HG03159 (cell line): ENCODE data around the gene SH3PXD2B.
A peak's percentile ranks its signal among the peaks of the same experiment; 100 is the strongest.
"Not testable (repeated sequence)": the region's sequence is repeated elsewhere in the genome, so short reads cannot be mapped to it uniquely, and the experiment has no call there.

Source experiments
- ATAC-seq: cut with Tn5 transposase; IDR thresholded peaks from one replicate; pipeline ENCODE4 v1.9.1; 2021; ENCODE audit warnings: mild to moderate bottlenecking, moderate library complexity; ENCODE audit not compliant: unreplicated experiment

SH3PXD2B gene

DNA sequence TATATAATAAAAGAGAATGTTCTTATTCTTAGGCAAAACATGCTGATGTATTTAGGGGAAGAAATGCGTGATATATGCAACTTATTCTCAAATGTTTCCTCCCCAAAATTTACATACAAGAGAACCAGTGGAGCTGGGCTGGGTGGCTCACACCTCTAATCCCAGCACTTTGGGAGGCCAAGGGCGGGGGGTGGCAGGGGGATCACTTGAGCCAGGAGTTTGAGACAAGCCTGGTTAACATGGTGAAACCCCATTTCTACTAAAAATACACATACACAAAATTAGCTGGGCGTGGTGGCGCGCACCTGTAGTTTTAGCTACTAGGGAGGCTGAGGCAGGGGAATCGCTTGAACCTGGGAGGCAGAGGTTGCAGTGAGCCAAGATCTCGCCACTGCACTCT lies 143.3 kb downstream of the SH3PXD2B start:
- ATAC-seq = no peak

DNA sequence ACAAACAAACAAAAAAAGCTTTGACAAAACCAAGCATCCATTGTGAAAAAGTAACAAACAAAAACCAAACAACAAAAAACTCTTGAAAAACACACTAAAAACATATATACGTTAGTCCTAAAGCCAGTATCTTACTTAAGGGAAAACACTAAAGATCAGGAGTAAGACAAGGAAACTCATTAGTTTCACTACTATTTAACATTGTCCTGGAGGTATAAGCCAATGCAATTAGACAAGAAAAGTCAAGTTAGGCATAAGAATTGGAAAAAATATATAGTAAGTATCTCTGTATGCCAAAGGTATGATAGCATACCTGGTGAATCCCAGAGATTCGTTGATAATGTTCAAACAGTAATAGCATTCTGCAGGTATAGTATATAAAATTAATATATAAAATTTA lies 148.9 kb downstream of the SH3PXD2B start:
- ATAC-seq = no peak

DNA sequence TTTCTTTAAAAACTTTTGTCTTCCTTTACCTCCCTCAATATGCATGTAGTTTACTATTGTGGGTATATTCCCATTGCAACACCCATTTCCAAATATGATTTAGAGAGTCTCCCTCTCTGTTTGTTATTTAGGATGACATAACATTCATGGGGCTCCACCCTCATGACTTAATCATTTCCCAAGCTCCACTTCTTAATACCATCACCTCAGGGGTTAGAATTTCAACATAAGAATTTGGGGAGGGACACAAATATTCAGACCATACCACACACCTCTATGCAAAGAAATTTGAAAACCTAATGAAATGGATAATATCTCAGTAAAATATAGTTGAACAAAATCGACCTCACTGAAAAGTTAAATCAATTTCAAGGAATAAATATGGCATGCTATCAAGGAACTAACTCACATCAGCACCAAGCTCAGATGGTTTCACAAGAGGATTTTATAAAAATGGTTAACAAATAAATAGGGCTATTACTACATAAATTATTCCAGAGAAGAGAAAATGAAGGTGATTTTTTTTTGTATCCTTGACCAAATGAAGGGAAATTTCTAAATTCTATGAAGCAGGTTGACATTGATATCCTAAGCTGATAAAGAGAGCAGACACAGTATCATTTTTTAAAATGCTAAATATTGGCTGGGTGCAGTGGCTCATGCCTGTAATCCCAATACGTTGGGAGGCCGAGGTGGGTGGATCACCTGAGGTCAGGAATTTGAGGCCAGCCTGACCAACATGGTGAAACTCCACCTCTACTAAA lies 150.6 kb downstream of the SH3PXD2B start:
- ATAC-seq = no peak

DNA sequence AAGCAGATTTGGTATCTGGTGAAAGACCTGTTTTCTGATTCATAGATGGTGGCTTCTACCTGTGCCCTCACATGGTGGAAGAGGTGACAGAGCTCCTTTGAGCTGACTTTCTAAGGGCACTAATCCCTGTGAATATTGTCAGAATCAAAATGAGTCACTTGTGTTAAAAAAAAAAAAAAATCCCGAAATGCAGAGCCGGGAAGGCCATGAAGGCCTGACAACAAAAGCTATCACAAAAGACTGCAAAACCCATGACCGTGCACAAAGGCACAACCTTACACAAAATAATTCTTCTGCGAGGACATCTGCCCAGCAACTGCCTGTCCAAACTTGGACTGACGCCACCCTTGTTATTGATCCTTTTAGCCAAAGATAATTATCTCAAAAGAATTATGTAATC lies 151.2 kb downstream of the SH3PXD2B start:
- ATAC-seq = no peak

DNA sequence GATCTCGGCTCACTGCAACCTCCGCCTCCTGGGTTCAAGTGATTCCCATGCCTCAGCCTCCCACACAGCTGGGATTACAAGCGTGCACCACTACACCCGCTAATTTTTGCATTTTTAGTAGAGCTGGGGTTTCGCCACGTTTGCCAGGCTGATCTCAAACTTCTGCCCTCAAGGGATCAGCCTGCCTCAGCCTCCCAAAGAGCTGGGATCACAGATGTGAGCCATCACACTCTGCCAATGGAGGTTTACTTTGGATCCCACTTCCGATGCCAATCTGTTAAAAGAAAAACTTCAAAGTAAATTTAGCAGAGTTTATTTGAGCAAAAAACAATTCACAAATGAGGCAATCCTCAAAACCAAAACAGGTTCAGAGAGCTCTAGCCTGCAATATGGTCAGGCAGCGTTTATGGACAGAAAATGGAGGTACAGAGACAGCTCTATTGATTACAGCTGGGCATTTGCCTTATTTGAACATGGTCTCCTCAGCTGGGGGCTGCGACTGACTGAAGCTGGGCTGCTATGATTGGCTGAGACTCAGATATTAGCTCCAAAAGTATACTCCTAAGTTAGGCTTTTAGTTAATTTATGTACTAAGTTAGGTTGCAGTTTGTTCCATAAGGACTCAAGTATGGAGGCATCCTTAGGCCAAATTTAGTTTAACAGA lies 152.1 kb downstream of the SH3PXD2B start:
- no peak for ATAC-seq

DNA sequence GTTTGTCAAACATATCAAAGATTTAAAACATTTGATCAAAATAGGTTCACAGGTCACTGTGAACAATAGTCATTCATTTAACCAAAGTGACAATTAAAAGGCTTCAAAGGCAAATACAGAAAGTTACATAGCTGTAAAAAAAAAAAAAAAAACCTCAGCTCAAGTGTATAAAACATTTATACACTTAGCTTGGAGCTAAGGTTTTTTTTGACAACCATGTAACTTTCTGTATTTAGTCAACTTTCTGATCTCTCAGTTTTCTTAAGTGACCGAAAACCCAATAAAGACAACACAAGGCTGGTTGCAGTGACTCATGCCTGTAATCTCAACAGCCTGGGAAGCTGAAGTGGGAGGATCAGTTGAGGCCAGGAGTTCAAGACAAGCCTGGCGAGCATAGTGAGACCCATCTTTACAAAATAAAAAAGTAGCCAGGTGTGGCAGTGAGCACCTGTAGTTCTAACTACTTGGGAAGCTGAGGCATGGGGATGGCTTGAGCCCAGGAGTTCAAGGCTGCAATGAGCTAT lies 154.3 kb downstream of the SH3PXD2B start:
- ATAC-seq = no peak

DNA sequence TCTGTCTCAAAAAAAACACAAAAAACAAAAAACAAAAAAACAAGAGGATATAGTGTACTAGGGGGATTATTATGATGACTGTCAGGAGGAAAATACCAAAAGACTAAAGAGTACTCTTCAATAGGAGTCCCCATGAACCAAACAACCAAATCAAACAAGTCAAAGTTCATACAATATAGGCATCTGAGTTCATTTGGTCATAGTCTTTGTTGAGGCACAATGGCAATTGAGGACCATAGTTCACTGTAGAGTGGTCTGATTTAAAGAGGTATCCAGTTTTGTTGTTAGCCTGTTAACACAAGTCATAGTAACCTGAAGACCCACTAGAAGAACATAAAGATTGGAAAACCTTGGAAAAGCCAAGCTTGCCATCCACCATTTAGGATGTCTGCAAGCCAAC lies 159.5 kb downstream of the SH3PXD2B start:
- no peak for ATAC-seq

DNA sequence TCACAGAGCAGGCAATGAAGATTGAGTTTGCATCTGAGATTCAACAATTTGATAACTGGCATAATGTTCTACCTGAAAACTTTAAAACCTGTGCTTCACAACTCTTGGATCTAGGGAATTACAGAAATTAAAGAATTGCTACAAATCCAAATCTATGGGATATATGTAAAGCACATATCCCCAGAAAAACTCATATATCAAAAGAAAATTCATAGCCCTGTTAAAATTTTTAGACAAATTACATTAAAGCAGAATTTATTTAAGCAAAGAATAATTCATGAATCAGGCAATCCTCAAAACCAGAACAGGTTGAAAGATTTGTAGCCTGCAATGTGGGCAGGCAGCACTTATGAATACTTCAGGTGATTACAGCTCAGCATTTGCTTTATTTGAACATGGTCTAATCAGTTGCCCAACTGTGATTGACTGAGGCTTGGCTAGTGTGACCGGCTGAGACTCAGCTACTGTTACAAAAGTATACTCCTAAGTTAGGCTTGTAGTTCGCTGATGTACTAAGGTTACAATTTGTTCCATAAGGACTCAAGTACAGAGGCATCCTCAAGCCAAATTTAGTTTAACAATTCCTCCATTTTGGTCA lies 160.5 kb downstream of the SH3PXD2B start:
- ATAC-seq = no peak

DNA sequence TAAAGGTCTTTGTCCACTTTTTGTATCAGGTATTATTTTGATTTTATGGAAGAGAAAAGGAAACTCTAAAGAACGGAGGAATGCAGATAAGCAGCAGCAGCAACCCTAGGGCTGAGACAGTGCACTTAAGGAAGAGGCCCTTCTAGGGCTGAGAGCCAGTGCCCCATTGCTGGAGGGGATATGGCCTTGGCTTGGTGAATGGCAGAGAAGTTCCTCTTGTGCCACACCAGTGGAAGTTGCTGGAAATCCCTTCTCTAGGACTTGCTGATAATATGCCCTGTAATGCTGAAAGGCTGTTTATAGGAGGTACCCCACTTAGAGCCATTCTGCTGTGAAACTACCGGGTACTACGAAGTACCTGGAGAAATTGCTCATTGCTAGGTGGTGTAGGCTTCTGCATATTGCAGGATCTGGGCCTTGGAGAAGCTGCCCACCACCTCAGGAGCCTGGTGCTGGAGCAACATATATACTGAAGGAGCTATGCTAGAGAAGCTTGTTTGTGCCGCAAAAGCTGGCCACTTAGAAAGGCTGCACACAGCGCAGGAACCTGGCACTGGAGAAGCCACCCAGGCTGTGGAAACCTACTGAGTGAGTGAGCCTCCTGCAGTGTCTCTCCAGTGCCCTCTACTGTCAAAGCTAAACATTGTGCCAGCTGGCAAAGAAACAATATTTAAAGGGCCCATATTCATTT lies 161.1 kb downstream of the SH3PXD2B start:
- peak; percentile 85 for ATAC-seq

DNA sequence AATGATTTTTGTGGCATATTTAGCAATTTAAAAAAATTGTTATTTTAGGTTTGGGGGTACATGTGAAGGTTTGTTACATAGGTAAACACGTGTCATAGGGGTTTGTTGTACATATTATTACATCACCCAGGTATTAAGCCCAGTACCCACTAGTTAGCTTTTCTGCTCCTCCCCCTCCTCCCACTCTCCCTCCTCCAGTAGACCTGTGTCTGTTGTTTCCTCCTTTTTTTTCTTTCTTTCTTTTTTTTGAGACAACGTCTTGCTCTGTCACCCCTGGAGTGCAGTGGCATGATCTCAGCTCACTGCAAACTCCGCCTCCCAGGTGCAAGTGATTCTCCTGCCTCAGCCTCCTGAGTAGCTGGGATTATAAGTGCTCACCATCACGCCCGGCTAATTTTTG lies 162.5 kb downstream of the SH3PXD2B start:
- ATAC-seq = not testable (repeated sequence)

DNA sequence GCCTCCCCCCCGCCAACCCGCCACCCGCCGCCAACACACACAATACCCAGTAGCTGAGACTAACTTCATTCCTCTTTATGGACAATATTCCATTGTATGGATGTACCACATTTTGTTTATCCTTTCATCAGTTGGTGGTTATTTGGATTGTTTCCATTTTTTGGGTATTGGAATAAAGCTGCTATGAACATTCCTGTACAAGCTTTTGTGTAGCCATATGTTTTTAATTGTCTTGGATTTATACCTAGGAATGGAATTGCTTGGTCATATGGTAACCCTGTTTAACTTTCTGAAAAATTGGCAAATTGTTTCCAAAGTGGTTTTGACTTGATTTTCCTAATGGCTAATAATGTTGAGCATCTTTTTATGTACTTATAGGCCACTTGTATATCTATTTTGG lies 165.9 kb downstream of the SH3PXD2B start:
- no peak for ATAC-seq

DNA sequence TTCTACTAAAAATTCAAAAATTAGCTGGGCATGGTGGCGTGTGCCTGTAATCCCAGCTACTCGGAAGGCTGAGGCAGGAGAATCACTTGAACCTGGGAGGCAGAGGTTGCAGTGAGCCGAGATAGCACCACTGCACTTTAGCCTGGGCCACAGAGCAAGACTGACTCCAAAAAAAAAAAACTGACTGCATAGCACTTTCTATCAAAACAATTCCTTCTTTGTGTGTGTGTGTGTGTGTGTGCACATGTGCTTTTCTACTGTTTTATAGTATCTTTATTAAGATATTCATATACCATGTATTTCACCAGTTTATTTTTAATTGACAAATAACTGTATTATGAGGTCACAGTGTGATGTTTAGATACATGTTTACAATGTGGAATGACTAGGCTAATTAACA lies 167.2 kb downstream of the SH3PXD2B start:
- not testable (repeated sequence) for ATAC-seq

DNA sequence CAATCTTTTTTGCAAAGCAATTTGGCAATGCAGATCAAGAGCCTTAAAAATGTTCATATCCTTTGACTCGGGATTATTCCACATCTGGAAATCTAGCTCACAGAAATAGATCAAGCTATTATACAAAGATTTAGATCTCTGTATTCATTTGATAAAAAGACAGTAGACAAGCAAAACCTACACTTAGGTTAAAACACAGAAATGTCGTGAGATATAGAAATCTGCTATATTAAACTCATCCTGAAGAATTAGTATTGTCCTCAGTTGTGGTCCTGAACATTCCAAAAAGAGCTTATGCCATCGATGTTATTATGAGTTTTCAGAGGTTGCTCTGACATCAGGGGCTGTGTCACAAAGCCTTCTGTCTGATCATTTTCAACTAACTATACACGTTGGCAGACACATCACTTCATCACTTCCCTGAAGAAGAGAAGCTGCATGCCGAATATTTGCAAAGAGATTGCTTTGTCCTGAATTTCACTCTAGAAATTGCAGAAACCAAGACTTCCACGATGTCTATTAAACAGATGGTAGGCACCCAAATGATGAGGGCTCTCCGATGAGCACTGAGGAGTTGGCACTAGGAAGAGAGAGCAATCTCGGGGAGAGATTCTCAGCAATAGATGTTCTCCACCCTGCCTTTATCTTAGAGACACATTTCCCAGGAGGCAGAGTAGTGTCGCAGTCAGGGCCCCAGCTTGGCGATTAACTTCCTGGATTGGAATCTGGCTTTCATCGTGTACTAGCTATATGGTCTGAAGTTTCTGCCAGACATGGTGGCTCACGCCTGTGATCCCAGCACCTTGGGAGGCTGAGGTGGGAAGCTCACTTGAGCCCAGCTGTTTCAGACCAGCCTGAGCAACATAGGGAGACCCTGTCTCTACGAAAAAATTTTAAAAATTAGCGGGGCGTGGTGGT lies 168.8 kb downstream of the SH3PXD2B start:
- ATAC-seq = no peak

DNA sequence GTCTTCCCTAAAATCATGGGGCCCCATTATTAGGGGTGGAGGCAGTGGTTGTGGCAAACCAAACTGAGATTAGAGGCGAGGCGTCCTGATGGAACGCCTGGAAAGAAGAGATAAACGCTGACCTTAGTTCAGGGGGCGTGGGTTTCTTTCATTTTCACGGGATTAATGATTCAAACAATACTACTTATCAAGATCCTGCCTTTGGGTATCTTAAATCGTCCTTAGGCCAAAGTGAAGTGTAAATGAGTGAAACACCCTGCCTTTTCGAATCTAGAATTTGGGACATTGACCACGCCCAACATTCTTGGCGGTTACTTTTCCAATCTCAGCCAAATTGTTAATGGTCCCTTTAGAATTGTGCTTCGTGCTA lies 169.7 kb downstream of the SH3PXD2B start:
- ATAC-seq = no peak

DNA sequence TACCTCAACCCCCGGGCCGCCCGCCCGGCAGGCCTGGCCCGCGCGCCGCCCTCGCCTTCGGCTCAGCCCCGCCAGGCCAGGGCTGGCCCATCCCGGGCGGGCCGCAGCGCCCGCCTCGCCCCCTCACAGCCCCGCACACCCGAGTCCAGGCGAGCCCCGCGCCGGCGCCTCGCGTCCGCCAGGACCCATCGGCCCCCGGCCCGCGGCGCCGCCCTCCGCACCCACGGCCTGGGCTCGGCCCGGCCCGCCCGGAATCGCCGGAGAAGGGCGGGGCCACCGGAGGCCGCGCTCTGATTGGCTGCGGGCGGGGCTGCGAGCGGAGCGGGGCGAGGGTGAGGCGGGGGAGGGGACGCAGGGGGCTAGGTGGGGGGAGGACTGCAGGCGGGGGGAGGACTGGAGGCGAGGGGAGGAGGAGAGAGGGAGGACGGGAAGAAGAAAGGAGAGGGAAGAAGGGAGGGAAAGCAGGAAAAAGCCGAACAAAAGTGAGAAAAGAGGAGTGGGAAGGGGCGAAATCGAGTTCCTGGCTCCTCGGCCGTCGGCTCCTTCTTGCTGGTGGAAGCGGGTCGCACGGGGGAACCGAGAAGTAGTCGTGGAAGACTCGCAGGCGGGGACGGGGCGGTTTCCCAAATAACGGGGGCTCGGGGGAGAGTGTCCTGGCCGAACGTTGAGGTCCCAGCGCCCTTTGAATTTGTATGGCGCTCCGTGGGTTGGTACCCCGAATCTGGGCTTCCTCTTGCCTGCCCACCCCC lies 170.3 kb downstream of the SH3PXD2B start:
- peak; percentile 84 for ATAC-seq

DNA sequence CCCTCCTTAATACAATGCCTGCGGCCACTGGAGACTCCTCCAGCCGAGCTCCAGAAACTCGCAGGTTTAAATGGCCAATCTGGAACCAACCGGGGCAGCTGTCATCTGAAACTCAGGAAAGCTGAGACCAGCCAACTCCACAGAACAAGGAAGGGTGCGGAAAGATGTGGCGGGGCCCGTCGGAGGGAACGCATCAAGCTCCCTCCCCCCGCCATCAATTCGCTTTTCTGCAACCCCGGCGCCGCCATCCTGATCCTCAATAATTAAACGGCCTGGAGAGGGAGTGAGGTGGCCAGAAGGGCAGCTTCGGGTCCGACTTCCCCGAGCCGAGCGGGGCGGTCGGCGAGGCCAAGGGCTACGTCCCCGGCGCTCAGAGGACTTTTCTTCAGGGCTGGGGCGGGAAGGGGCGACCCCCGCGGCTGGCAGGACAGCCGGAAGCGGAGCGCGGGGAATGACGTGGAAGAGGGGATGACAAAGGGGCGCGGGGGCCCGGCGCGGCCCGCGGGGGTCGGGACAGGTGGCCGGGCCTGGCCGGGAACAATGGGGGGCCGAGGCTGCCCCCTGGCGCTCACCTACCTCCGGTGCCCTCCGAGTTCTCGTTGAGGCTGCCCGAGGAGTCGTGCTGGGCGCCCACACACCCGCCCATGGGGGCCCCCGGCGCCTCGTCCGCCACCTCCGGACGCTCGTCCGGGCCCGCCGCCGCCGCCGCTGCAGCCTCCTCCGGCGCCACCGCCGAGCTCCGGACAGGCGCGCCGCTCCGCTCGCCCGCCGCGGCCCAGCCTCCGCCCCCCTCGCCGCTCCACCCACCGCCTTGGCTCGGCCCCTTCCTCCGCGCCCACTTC lies 171.1 kb downstream of the SH3PXD2B start, which contains the start of gene UBTD2:
Gene UBTD2 (minus strand): TSS at position 745 of the 842 bp plus-strand sequence. CDS start 99 bp downstream, at position 646.
- peak; percentile 88 for ATAC-seq

DNA sequence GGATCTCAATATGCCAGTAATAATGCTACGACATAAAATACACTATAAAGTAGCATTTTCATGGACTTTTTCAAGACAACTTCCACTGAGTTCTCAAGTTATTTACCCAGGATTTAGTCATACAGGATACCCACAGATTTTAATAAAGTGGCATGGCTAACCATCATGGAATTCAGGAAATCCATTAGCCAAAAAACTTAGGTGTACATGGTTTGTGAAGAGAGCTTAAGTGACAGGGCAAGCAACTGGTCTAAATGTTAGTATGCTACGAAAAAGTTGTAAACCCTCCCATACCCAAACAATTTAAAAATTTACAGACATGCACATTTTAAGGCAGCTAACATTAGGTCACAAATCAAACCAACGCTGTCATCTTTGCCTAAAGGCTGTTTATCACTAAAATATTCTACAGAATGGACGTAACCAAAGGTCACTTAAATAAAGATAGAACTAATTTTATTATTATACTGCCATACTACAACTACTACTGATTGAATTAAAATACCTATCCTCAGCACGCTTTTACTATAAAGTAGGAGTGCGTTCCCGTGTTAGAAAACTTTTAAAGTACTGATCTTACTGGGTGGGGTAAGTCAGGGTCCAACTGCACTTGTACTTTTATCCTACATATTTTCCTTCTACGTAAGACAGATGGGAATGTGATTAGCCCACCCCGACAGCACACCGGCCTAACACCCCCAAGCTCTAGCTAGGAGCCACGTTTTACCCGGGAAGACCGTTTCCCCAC lies 171.9 kb downstream of the SH3PXD2B start:
- ATAC-seq = no peak

DNA sequence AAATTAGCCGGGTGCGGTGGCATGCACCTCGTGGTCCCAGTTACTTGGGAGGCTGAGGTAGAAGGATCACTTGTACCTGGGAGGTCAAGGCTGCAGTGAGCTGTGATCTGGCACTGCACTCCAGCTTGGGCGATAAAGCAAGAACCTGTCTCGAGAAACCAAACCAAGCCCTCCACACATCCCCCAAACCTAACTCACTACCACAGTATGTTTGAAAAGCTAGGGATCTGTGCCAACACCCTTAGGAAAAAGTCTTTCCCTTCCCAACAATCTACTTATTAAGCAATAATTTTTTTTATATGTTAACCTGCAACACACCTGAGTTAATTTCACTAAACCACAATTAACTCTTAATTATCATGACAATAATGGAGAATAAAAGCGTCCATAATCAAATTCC lies 173.0 kb downstream of the SH3PXD2B start:
- ATAC-seq = no peak
